Epithelial cell of proximal tubule (primary cell): ENCODE results near the gene RILPL2. TPM values are rescaled to one million over a fixed set of nuclear protein-coding genes. Genes with fewer than 3 reads are reported as not detected.

Source experiments
- DNase-seq: peaks from one replicate; pipeline ENCODE4 v3.0.0-alpha.2; 2011; ENCODE audit warnings: low read depth
- H3K4me3 ChIP-seq: 2 replicates; pipeline ENCODE4 v1.5.1; 2011; ENCODE audit warnings: low read depth, mild to moderate bottlenecking, low read length
- CTCF ChIP-seq: conservative IDR thresholded peaks from 2 replicates; pipeline ENCODE4 v1.5.1; 2012; ENCODE audit warnings: low read depth, mild to moderate bottlenecking, low read length
- total RNA-seq: library from RNA; depleted of rRNA; stranded (reverse); fragments of >200 nt; gene quantifications from 2 replicates; pipeline ENCODE4 v1.2.3, GENCODE V29; 2015

Gene RILPL2
- total RNA-seq, 1 donor from 2014 or later, result 3.5 TPM

- no peak for DNase-seq
- no peak for TF ChIP-seq CTCF
- no peak overlapping the region for H3K4me3 ChIP-seq
These were observed 39.5 kb downstream of the RILPL2 start for GRCh38 chr12:123396954-123397353.

GRCh38 chr12:123396543-123396942 is 39.9 kb downstream of the RILPL2 start:
- H3K4me3 ChIP-seq, result no peak overlapping the region
- no peak for TF ChIP-seq CTCF
- no peak for DNase-seq

- TF ChIP-seq CTCF, result no peak
- H3K4me3 ChIP-seq, result no peak overlapping the region
- no peak for DNase-seq
These were observed 41.2 kb downstream of the RILPL2 start for GRCh38 chr12:123395236-123395635.

GRCh38 chr12:123393747-123394146 is 42.7 kb downstream of the RILPL2 start:
- TF ChIP-seq CTCF, result no peak
- H3K4me3 ChIP-seq, result no peak overlapping the region
- no peak for DNase-seq

GRCh38 chr12:123391546-123392343 is 44.7 kb downstream of the RILPL2 start:
- H3K4me3 ChIP-seq, result no peak overlapping the region
- DNase-seq, result no peak
- no peak for TF ChIP-seq CTCF

GRCh38 chr12:123390498-123391426 is 45.7 kb downstream of the RILPL2 start:
- peak overlapping the region; percentile 74 for H3K4me3 ChIP-seq
- no peak for DNase-seq
- TF ChIP-seq CTCF, result no peak
